Ishikawa (cell line): Measurements from ENCODE around the gene TRAF3IP1.

ENCODE experiments used
- FOXM1 ChIP-seq: IDR thresholded peaks from 2 replicates; pipeline ENCODE4 v1.6.1; 2012; ENCODE audit warnings: low read depth, borderline replicate concordance
- YY1 ChIP-seq: IDR thresholded peaks from 2 replicates; pipeline ENCODE4 v1.6.1; 2012; ENCODE audit warnings: low read depth
- TF ChIP-seq, protein P1 (sequence below): IDR thresholded peaks from 2 replicates; pipeline ENCODE4 v1.6.1; 2012
- TF ChIP-seq, protein P2 (sequence below): IDR thresholded peaks from 2 replicates; pipeline ENCODE4 v1.6.1; 2012

The TRAF3IP1 gene

DNA sequence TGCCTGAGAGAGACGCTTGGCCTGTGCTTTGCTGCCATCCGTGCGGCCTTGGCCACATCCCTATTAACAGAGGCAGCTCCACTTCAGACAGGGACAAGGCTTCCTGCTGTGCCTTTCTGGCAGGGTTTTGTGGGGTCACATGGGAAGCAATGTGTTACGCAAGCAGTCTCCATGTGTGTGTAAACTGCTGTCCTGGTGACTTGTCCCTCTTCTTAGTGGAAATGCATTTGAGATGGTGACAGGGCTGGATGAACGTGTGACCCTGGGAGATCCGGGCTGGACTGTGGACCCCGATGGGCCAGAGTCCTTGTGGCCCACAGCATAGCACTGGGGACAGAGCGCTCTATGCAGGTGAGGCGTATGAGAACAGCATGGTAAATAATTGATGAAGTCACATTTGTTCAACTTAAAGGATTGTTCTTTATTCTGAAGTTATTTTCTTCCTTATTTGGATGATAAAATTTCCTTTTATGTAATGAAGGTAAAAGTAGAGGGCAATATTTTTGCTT is 129.6 kb downstream of the TRAF3IP1 start:
- TF ChIP-seq, protein P1, sequence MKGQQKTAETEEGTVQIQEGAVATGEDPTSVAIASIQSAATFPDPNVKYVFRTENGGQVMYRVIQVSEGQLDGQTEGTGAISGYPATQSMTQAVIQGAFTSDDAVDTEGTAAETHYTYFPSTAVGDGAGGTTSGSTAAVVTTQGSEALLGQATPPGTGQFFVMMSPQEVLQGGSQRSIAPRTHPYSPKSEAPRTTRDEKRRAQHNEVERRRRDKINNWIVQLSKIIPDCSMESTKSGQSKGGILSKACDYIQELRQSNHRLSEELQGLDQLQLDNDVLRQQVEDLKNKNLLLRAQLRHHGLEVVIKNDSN, result no peak

DNA sequence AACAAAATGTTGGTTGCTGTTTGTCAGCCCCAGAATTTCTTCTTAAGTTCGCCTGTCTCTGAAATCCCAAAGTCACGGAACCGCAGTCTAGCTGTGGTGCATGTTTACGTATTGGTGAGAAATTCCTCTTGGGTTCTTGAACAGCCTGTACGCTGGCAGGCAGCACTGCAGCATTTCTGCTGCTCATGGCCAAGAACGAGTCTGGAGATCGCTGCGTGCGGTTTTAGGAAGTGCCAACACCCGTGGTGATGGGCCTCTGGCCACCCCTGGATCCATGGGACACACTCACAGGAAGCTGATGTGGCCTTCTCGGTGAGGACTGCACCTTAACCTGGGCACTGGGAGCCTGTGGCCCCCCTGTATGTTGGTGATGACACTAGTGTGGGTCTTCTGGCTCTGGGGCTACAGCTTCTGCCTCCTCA is 130.1 kb downstream of the TRAF3IP1 start:
- TF ChIP-seq, protein P2, sequence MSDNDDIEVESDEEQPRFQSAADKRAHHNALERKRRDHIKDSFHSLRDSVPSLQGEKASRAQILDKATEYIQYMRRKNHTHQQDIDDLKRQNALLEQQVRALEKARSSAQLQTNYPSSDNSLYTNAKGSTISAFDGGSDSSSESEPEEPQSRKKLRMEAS, result no peak
- no peak for TF ChIP-seq YY1
- no peak for TF ChIP-seq FOXM1
